Stimulated activated CD8-positive, alpha-beta memory T cell treated with anti-CD3 and anti-CD28 coated beads, Interleukin-7, amount 100 ng/mL, for 4 hours (primary cell): ENCODE measurements around the gene CELA3B.
"Not testable (repeated sequence)": the region's sequence is repeated elsewhere in the genome, so short reads cannot be mapped to it uniquely, and the experiment has no call there.

Experiments
- DNase-seq, 2 donors: peaks; one replicate each; pipeline ENCODE4 v3.0.0-alpha.2; 2020; ENCODE audit warnings: low read depth in 2 of 2

Gene CELA3B, protein sequence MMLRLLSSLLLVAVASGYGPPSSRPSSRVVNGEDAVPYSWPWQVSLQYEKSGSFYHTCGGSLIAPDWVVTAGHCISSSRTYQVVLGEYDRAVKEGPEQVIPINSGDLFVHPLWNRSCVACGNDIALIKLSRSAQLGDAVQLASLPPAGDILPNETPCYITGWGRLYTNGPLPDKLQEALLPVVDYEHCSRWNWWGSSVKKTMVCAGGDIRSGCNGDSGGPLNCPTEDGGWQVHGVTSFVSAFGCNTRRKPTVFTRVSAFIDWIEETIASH

DNA sequence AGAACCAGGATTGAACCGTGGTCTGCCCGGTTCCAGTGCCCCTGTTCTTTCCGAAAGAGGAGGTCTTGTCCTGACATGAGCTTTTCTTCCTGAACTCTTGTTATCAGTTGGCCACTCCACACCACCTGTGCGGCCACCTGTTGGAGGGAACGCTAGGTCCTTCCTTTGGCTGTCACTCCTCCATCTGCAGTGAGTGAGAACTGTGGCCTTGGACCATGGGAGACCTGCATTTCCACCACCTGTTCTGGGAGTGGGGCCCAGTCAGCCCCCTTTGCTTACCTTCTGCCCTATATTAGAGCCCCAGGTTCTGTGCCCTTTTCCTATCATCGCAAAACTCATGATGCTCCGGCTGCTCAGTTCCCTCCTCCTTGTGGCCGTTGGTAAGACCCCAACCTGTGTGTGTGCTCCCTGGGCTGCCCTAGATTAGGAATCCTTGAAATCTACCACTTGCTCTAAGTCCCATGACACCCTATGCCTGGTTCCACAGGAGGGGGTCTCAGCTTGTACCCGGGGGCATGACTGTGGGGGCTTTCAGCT is at the start of gene CELA3B:
CELA3B (plus strand) TSS at position 320 of the 537 bp plus-strand sequence; CDS start at position 338, 18 bp downstream.
- DNase-seq = not testable (repeated sequence)

DNA sequence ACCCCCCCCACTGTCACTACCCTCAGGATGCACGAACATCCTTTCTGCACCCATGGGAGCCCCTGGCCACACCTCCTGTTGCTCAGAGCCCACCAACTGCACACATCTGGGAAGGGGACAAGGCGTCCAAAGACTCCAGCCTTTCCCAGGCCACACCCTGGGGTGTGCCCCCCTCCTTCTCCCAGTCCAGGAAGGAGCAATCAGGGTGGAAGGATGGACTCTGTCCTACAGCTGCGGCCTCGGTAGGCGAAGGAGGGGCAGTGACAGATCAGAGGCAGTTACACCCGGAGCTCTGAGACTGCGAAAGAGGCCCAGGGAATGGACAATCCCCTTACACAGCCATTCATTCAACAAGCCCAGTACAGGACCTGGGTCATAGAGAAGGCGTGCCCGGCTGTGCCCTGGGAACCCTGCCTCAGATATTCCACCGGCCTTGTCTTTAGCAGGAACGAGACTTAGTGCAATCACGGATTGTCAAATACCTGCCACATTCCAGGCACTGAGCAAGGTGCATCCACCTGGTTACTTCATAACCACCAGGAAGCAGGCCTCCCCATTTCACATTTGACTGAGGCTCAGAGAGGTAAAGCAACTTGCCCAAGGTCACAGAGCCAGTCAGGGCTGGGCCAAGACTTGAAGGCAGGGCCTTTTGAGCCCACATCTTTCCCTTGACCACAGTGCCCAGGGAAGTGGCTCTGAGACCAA is 49.1 kb upstream of the CELA3B start:
- DNase-seq = no peak

DNA sequence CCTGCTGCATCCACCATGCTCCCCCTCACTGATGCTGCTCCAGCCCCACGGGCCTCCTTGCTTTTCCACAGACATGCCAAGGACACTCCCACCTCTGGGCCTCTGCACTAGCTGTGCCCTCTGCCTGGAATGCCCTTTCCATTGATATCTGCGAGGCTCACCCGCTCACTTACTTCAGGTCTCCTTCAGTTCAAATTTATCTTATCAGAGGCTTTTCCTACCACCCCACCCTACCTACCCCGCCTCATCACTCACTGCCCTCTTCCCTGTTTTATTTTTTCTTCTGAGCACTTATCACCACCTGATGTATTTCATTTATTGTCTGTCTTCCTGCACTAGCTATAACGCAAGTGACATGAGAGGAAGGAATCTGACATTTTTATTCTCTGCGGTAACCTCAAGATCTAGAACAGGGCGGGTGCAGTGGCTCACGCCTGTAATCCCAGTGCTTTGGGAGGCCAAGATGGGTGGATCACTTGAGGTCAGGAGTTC is 46.7 kb upstream of the CELA3B start:
- no peak for DNase-seq

DNA sequence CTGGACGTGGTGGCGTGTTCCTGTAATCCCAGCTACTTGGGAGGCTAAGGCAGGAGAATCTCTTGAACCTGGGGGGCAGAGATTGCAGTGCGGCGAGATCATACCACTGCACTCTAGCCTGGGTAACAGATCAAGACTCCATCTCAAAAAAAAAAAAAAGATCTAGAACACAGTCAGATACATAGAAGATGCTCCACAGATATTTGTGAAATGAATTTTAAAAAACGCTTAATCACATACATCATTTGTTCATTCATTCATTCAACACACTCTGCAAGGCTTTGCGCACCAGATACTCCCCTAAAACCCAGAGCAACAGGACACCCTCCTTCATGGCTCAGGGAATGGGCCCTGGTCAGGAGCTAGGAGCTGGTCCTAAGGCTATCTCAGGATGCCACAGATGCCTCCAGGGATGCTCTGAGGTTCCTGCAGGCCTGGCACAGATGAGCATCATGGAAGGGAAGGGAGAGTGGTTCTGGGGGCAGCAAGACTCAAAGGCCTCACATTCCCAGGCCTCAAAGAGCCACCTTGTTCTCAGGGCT is 46.1 kb upstream of the CELA3B start:
- DNase-seq = no peak

DNA sequence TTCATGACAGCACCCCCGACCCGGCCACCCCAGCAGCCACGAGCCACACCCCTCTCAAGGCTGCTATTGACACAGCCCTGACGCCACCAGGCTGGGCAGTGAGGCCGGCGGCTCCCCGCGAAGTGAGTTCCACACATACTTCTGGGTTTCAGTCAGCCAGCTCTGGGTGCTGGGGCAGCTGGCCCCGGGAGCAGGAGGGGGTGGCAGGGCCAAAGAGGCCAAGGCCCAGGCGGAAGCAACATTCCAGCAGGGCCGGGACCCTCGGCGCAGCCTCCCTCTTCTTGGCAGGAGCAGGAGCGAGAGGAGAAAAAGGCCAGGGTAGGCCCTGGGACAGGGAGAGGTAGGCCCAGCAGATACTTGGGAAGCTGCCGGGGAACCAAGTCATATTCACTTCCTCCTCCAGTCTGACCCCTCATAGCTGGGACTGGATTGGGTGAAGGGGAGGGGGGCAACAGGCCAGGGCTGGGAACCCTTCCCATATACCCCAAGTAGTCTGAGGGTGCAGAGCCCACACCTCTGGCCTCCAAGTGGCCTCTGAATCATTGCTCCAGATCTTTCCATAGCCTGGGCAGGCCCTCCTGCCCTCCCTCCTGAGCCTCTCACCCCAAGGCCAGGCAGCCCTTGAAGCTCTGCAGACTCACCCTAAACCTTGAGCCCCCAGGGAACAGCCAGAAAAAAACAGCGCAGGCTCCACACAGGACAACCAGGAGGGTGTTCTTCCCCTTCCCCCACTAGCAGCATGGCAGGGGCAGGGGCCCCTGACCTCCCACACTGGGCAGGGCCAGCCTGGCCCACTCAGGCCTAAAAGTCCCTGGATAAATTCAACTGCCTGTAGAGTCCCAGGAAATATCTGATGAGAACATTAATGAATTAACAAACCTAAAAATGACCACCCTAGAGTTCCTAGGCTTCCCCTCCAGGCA is 45.4 kb upstream of the CELA3B start:
- DNase-seq = no peak

DNA sequence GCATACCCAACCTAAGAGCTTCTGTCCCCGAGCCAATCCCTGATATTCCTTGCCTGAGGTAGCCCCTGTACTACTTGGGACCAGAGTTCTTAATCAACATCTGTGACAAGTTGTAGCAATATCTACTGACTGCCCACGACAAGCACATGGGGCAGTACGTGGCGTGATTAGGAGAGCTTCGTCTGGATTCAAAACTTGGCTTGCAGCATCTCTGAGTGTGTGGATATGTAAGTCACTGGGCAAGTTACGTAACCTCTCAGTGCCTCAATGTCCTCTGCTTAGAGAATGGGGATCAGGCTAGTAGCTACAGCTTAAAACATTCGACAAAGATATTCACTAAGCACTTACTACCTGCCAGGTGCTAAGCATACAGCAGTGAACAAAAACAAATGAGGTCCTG is 44.7 kb upstream of the CELA3B start:
- DNase-seq = no peak

DNA sequence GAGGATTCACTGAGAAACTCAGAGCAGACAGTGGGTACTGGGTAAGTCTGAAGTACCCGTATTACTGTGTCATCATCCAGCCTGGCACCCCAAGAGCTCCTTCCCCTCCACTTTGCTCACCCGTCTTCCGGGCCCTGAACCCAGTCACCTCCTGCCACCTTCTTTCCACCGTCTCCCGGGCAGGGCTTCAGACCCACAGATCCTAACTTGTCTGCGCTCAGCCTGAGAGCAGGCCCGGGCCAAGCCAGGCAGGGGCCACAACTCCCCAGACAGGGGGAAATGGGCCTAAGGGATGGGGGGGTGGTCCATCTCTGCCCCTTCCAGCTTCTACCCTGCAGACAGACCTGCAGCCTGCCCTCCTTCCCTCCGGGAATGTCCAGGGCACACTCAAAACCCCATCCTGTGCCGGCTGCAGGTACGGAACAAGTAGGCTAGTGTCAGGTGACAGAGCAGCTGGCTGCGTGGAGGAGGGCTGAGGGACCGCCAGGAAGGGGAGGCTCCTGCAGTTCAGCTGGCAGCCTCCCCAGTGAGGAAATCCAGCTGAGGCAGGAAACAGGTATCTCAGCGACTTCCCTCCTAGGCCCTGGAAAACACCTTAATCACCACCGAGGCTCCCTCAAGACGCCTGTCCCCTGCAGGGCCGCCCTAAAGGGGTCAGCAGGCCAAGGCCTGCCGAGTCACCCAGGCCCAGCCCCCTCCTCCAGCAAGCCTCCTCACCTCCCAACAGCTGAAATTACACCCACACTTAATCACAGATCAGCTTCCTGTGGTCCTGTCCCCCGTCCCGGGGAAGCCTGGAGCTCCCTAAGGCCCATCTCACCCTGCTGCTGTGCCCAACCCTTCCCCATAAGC is 43.2 kb upstream of the CELA3B start:
- DNase-seq = no peak

DNA sequence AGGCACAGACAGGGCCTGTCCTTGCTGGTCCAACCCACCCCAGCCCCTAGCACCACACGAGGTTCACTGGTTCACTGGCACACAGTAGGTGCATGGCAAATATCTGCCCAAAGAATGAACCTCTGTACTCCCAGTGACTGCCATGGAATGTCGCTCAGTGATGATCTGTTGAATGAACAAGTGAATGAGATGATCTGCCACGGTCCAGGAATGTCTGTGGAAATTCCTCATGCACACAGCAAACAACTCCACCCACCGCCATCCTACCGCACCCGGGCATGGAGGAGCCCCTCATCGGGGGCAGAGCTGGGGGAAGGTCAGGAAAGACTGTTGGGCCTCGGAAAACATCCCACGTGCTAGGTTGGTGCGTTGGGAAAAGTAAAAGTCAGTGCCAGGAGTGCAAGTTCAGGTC is 41.4 kb upstream of the CELA3B start:
- DNase-seq = no peak

DNA sequence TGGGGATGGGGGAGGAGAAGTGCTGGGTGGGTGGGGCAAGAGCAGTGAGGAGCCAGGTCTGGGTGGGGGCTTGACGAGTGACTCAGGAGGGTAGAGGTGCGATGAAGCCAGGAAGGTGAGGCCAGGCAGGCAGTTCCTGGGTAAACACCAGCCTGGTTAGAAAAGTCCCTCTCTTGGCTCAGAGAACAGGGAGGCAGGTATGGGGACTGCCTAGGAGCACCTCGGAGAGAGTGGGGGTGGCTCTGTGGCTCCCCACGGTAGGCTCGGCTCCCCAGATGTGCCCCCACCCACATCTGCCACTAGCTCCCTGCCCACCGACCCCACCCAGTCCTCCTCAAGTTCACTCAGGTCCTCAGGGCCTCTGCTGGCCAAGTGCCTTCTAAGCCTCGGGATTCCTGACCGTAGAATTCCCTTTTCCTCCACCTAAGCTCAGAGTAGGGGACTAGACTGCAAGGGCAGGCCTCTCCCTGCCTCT is 40.9 kb upstream of the CELA3B start:
- no peak for DNase-seq

DNA sequence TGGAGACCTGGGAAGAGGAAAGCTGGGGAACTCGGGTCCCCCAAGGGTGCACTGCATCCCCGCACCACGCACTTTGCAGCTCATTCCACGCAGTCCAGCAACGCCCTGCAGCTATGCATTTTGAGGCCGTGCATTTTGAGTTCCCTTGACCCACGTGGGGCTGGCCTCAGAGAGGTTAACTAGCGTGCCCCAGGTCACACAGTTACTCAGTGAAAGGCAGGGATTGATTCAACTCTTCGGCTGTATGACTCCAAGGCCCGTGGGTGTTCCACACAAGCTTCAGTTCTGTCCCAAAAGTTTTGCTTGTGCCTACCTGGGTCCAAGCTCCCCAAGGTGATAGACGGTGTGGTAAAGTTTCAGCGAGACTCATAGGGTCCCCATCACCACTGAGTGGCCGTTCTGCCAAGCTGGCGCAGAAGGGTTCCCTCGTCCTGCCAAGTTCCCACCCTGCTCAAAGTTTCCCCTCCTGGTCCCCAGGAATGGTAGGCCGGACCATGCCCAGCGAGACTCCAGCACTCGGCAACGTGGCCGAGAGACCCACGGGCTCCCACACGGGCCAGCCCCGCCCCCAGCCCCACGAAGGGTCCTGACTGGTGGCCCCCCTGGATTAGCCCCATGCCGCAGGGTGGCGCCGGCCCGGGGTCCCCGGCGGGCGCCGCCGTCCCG is 40.3 kb upstream of the CELA3B start:
- no peak for DNase-seq

DNA sequence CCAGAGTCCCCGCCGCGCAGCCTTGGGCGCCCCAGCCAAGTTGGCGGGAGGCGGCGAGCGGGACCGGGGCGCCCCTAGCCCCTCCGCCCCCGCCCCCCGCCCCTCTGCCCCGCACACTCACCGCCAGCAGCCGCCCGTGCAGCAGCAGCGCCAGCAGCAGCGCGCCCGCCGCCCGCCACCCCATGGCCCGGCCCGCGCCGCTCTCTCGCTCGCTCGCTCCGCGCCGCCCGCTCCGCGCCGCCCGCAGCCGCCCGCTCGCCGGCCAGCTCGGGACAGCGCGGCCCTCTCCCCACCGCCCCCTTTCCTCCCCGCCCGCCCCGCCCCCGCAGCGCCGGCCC is 39.8 kb upstream of the CELA3B start, which contains the start of gene HSPG2:
HSPG2 (minus strand) TSS at position 277 of the 338 bp plus-strand sequence; CDS start at position 184, 93 bp downstream.
- no peak for DNase-seq

DNA sequence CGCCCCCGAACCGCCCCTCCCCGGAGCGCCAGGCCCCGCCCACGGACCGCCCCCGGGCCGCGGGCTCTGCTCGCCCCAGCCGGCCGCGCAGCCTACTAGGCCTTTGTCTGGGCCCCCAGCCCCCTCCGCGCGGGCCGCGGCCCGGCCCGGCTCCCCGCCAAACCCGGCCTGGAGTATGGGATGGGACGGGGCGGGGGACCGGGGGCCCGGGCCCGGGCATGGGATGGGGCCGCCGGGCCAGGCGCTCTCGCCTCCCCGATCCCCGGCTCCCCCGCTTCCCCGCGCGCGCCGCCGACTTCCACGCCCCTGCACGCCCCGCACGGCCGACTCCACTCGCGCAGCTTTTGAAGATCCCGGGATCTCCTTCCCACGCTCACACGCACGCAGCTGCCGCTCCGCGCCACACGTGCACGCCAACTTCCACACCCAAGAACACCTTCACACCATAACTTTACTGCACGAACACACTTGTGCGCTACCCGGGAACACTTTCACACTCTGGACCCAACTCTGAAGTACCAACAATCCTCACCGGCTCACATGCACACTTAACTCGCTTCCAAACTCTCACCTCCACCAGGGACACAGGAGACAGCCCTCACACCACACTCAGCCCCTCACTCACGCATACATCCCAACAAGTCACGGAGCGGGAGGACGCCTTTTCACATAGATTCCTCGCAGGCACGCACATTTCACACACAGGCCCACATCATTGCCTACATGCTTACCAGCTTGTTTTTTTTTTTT is 39.3 kb upstream of the CELA3B start:
- peak; percentile 17 to 61 for DNase-seq

DNA sequence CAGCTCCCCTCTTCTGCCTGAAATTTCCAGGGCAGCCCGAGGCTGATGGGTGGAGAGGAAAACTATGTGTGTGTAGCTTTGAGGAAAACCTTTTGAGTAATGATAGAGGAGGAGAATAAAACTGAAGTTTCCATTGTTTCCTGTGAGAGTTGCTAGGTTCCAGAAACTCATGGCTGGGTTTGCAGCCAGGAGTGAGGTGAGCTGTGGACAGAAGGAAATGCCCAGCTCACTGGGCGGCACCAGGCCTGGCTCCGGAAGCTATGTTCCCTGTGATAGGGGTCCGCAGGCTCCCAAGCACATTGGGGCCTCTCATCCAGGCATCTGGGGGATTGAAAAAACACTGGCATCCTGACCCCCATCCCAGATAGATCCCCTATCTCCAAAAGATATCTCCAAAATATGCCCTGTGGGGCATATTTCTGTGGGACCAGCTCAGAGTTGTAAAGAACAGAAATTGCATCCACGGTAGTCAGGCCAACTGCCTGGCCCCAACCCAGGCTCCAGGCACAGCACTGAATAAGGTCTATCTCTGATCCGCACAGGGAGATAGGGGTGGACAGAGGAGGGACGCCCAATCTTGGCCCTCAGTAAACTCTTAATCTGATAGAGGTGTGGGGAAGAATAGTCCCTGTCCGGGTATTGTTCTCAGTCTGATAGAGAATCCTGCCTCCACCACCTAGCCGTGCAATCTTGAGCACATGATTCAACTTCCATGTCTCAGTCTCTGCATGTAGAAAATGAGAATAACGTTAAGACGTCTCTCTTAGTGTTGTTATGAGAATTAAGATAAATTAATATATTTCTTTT is 37.9 kb upstream of the CELA3B start:
- no peak for DNase-seq

DNA sequence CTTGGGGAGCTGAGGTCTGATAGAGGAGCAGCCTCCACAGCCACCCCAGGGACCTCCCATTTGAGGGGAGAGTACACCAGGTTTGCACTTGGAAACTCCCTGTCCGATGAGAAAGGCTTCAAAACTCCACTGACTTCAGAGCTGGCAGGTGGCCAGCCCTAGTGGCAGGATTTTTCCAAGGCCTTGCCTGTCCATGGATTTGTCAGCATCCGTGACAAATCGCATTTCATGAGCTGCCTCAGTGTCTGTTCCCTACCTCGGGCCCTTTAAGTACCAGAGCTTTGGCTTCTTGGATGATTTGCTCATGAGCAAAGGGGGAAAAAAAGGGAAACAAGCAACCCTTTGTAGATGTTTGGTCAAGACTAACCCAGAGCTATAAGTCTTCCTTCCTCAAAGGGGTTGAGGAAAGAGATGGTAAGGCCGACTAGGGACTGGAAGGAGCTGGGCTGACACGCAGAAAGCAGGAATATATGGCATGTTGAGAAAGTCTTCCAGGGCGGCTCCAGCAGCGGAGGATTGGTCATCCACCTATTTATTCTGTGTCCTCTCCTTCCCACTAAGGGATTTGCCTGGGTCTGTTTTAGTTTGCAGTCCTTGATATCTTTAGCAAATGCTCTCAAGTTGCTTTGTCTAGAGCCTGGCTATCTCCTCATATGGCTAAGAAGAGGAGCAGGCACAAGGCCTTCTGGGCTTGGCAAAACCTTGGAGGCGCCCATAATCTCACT is 37.0 kb upstream of the CELA3B start:
- no peak for DNase-seq

DNA sequence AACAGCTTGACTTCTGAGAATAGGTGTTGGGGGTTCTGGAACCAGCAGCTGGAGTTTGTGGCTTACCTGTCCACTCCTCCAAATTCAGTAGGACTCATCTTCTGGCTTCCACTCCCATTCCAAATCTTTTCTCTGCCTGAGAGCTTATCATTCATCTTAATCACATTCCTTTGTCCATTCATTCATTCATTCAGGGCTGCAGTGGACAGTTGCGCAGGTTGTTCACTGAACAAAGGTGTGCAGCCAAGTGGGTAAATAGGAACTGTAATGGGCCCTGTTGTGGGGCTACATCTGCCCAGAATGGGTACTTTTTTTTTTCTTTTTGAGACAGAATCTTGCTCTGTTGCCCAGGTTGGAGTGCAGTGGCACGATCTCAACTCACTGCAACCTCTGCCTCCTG is 36.3 kb upstream of the CELA3B start:
- no peak for DNase-seq

DNA sequence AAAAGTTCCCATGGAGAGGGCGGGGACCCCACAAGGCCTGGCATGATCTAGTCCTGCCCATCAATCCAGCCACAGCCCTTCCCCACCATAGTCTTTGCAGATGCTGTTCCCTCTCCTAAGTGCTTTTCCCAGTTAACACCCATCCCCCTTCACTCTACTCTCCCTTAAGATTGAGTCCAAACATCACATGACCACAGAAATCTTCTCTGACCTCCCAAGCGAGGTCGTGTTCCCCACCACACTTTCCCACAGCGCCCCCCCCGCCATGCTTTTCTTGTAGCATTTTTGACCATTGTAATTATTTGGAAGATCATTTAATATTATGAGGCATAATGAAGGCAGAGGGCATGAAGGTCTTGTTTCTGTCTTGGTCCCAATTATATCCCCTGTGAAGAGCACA is 35.5 kb upstream of the CELA3B start:
- no peak for DNase-seq

DNA sequence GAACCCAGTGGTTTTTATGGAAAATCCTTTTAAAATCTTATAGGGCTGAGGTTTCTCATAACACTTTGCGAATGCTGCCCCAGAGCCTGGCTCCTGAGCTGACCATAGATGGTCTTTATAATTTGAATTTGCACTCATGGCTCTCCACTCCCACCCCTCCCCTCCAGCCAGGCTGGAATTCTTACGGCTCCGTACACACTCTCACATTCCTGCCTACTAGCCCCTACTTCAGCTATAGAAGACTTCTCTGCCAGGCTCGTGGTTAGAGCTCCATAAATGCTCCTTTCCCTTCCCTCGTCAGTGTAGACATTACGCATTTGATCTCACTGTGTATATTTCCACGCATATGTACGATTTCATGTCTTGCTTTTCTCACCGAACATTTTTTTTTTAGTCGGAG is 34.4 kb upstream of the CELA3B start:
- no peak for DNase-seq
